Muscle of leg (tissue), 11 donors: ENCODE results near the gene TFF1. TPM values are rescaled to one million over a fixed set of nuclear protein-coding genes. Genes with fewer than 3 reads are reported as not detected.

Experiments used
- DNase-seq: peaks from one replicate; pipeline ENCODE4 v3.0.0; 2013
- H3K27ac ChIP-seq: one replicate; pipeline ENCODE4 v1.5.1; 2013; ENCODE audit warnings: mild to moderate bottlenecking, low read length, control low read depth
- H3K27me3 ChIP-seq: one replicate; pipeline ENCODE4 v1.6.1; 2013; ENCODE audit warnings: low read length; ENCODE audit not compliant: control insufficient read depth, insufficient read depth
- H3K36me3 ChIP-seq: one replicate; pipeline ENCODE4 v1.6.1; 2013; ENCODE audit warnings: low read length; ENCODE audit not compliant: control insufficient read depth, insufficient read depth
- H3K4me1 ChIP-seq: one replicate; pipeline ENCODE4 v1.6.1; 2013; ENCODE audit warnings: low read length; ENCODE audit not compliant: control insufficient read depth, insufficient read depth
- H3K4me3 ChIP-seq: one replicate; pipeline ENCODE4 v1.5.1; 2013; ENCODE audit warnings: low read length, control low read depth
- H3K9me3 ChIP-seq: replicated peaks from 2 replicates; pipeline ENCODE4 v1.6.1; 2013; ENCODE audit warnings: low read depth, low read length; ENCODE audit not compliant: control insufficient read depth
- WGBS: methylation state at CpG from one replicate; pipeline ENCODE4 v1.1.5; 2013; ENCODE audit warnings: missing lambda C conversion rate; ENCODE audit not compliant: insufficient coverage; 5-methylcytosine and 5-hydroxymethylcytosine counted together
- polyA plus RNA-seq, 8 donors: library from polyadenylated mRNA; unstranded; fragments of 120-200 nt; gene quantifications; one replicate each; pipeline versions ENCODE4 v1.2.1 to v1.2.3, GENCODE V29; 2013; ENCODE audit warnings: inconsistent platforms in 1 of 8, low replicate concordance in 1 of 8; ENCODE audit not compliant: insufficient read length in 8 of 8, insufficient read depth in 1 of 8
- total RNA-seq: library from RNA; stranded (reverse); fragments of 120-200 nt; gene quantifications from one replicate; pipeline ENCODE4 v1.2.4, GENCODE V29; 2013

Gene TFF1
- total and polyA plus RNA-seq, 9 donors = 0.54 to 1.3 TPM; not detected in 7

- no peak overlapping the region for H3K27ac ChIP-seq
- H3K36me3 ChIP-seq = no peaks in the 10 kb centered on the region
- DNase-seq = no peak
These were observed 48.2 kb downstream of the TFF1 start for GRCh38 chr21:42317826-42318746.

GRCh38 chr21:42317341-42317741 is 49.0 kb downstream of the TFF1 start:
- peaks cover 4% of the 10 kb centered on the region for H3K27me3 ChIP-seq
- WGBS = 78% methylated on average over 4 of the region's 8 CpGs

More at GRCh38 chr21:42317826-42318746, 48.2 kb downstream of the TFF1 start:
- Histone ChIP-seq H3K27me3 (peaks cover 6% of the 10 kb centered on the region), H3K9me3 (no peaks in the 10 kb centered on the region), H3K4me3 (no peak overlapping the region), H3K4me1 (peaks cover 20% of the 10 kb centered on the region)
- 66% methylated on average over 14 of the region's 20 CpGs for WGBS

GRCh38 chr21:42316891-42317290 is 49.4 kb downstream of the TFF1 start:
- Histone ChIP-seq H3K9me3 (no peaks in the 10 kb centered on the region), H3K27me3 (peaks cover 4% of the 10 kb centered on the region), H3K27ac (no peak overlapping the region), H3K4me1 (peaks cover 28% of the 10 kb centered on the region), H3K36me3 (no peaks in the 10 kb centered on the region), H3K4me3 (no peak overlapping the region)
- WGBS = 88% methylated on average over 16 of the region's 16 CpGs
- no peak for DNase-seq

More at GRCh38 chr21:42317341-42317741, 49.0 kb downstream of the TFF1 start:
- Histone ChIP-seq H3K36me3 (no peaks in the 10 kb centered on the region), H3K4me1 (peaks cover 26% of the 10 kb centered on the region), H3K9me3 (no peaks in the 10 kb centered on the region), H3K27ac (no peak overlapping the region), H3K4me3 (no peak overlapping the region)
- DNase-seq = no peak

- Histone ChIP-seq H3K4me3 (no peak within 1 kb of the TSS), H3K27ac (no peak within 1 kb of the TSS), H3K9me3 (no peaks in the 10 kb centered on the region), H3K27me3 (peaks cover 4% of the 10 kb centered on the region), H3K36me3 (no peaks in the 10 kb centered on the region), H3K4me1 (peaks cover 41% of the 10 kb centered on the region)
- whole genome bisulfite sequencing = 38% methylated on average over 8 of the region's 15 CpGs
- DNase-seq = peak; percentile 65
These were observed 50.9 kb downstream of the TFF1 start, which contains the start of gene TFF3 for GRCh38 chr21:42315296-42315891. TFF3 (minus strand) TSS chr21:42315409; CDS start chr21:42315374, 35 bp downstream.

GRCh38 chr21:42314616-42315295 is 51.6 kb downstream of the TFF1 start:
- H3K9me3 ChIP-seq = no peaks in the 10 kb centered on the region
- no peak for DNase-seq
- H3K27ac ChIP-seq = no peak overlapping the region
- H3K4me1 ChIP-seq = peaks cover 47% of the 10 kb centered on the region
- no peaks in the 10 kb centered on the region for H3K36me3 ChIP-seq
- H3K27me3 ChIP-seq = peaks cover 7% of the 10 kb centered on the region
- WGBS = 65% methylated on average over 3 of the region's 6 CpGs
- no peak overlapping the region for H3K4me3 ChIP-seq

- peak; percentile 64 for DNase-seq
- Histone ChIP-seq H3K4me3 (no peak overlapping the region), H3K9me3 (no peaks in the 10 kb centered on the region), H3K4me1 (peaks cover 59% of the 10 kb centered on the region), H3K27ac (no peak overlapping the region), H3K36me3 (no peaks in the 10 kb centered on the region), H3K27me3 (peaks cover 8% of the 10 kb centered on the region)
- WGBS = 49% methylated on average over 7 of the region's 13 CpGs
These were observed 52.8 kb downstream of the TFF1 start for GRCh38 chr21:42313501-42313969.

GRCh38 chr21:42312626-42313104 is 53.7 kb downstream of the TFF1 start:
- Histone ChIP-seq H3K27ac (no peak overlapping the region), H3K4me1 (peaks cover 59% of the 10 kb centered on the region), H3K27me3 (peaks cover 8% of the 10 kb centered on the region), H3K9me3 (no peaks in the 10 kb centered on the region), H3K4me3 (no peak overlapping the region), H3K36me3 (no peaks in the 10 kb centered on the region)
- DNase-seq = no peak
- 83% methylated on average over 15 of the region's 16 CpGs for WGBS

Other genes starting within 250 kb of the TFF1 start
- 8.6 TPM for gene ABCG1, start 147.4 kb downstream of the TFF1 start, total RNA-seq
- gene ABCG1, start 147.4 kb downstream of the TFF1 start, polyA plus RNA-seq = 1 to 10 TPM; 4.9 to 9.1 (median 7.5) TPM
- 3.1 TPM for gene TFF3, start 51.1 kb downstream of the TFF1 start, total RNA-seq
- gene TFF3, start 51.1 kb downstream of the TFF1 start, polyA plus RNA-seq = 10 to 100 TPM in 1 of 8 donors, 1 to 10 TPM in 7; 1.1 to 17.0 (median 2.5) TPM
- gene TFF2, start 15.5 kb downstream of the TFF1 start, total RNA-seq = not detected
- gene TFF2, start 15.5 kb downstream of the TFF1 start, polyA plus RNA-seq = under 1 TPM in 2 of 8 donors, not detected in 6; 0.26 to 0.49 TPM
- not detected for gene TMPRSS3, start 29.5 kb upstream of the TFF1 start, total RNA-seq
- gene TMPRSS3, start 29.5 kb upstream of the TFF1 start, polyA plus RNA-seq = under 1 TPM in 4 of 8 donors, not detected in 4; 0.13 to 0.32 (median 0.17) TPM
- 0.04 TPM for gene UBASH3A, start 37.4 kb upstream of the TFF1 start, total RNA-seq
- under 1 TPM in 3 of 8 donors, not detected in 5; 0.06 to 0.09 (median 0.09) TPM for gene UBASH3A, start 37.4 kb upstream of the TFF1 start, polyA plus RNA-seq
- gene RSPH1, start 129.7 kb upstream of the TFF1 start, total RNA-seq = 0.04 TPM
- gene RSPH1, start 129.7 kb upstream of the TFF1 start, polyA plus RNA-seq = 1 to 10 TPM in 1 of 8 donors, under 1 TPM in 7; 0.10 to 1.5 (median 0.29) TPM
- gene SLC37A1, start 147.3 kb upstream of the TFF1 start, total RNA-seq = 2.3 TPM
- 1 to 10 TPM; 2.2 to 6.9 (median 3.3) TPM for gene SLC37A1, start 147.3 kb upstream of the TFF1 start, polyA plus RNA-seq